ENCODE data around the gene IL17RB. TPM values are rescaled to one million over a fixed set of nuclear protein-coding genes. Genes with fewer than 3 reads are reported as not detected.

Gene IL17RB
- total RNA-seq, 5 donors from 2014 or later (not counting 1 experiment from before 2014, with no cell fraction given): 0.56 to 4.1 (median 1.8) TPM; not detected in 1

Other genes starting within 250 kb of the IL17RB start
- gene CHDH, start 149 bp upstream of the IL17RB start, total RNA-seq: 1 to 10 TPM in 2 of 5 donors, under 1 TPM in 3; 0.18 to 2.3 (median 0.72) TPM
- 10 to 100 TPM; 23.0 to 47.3 (median 35.2) TPM for gene ACTR8, start 35.6 kb downstream of the IL17RB start, total RNA-seq
- gene SELENOK, start 45.3 kb downstream of the IL17RB start, total RNA-seq: 10 to 100 TPM; 32.8 to 91.8 (median 44.4) TPM

All from T-cell (primary cell).